NCI-H748 treated with DMSO at 0.1 percent for 48 hours (cell line): Measurements from ENCODE around the gene PRX.
"Not testable (repeated sequence)": the region's sequence is repeated elsewhere in the genome, so short reads cannot be mapped to it uniquely, and the experiment has no call there.

Experiments used
- DNase-seq: peaks from one replicate; lab custom pipeline; 2025; lab: John Stamatoyannopoulos, UW

The PRX gene

GRCh38 chr19:40389404-40390083 is 23.6 kb downstream of the PRX start:
- no peak for DNase-seq

GRCh38 chr19:40388481-40388880 is 24.7 kb downstream of the PRX start:
- no peak for DNase-seq

GRCh38 chr19:40387155-40387554 is 26.0 kb downstream of the PRX start:
- no peak for DNase-seq

- no peak for DNase-seq
Observed at GRCh38 chr19:40383668-40384248, 29.4 kb downstream of the PRX start.

- no peak for DNase-seq
Observed at GRCh38 chr19:40381321-40381720, 31.9 kb downstream of the PRX start.

GRCh38 chr19:40380199-40381037 is 32.8 kb downstream of the PRX start:
- DNase-seq: no peak

GRCh38 chr19:40379446-40380198 is 33.6 kb downstream of the PRX start:
- no peak for DNase-seq

- DNase-seq: no peak
Observed at GRCh38 chr19:40378509-40378908, 34.7 kb downstream of the PRX start.

- DNase-seq: no peak
Observed at GRCh38 chr19:40377876-40378385, 35.2 kb downstream of the PRX start.

GRCh38 chr19:40376286-40376862 is 36.8 kb downstream of the PRX start:
- no peak for DNase-seq

GRCh38 chr19:40374084-40374483 is 39.1 kb downstream of the PRX start:
- no peak for DNase-seq

GRCh38 chr19:40371802-40372122 is 41.4 kb downstream of the PRX start:
- no peak for DNase-seq

- no peak for DNase-seq
Observed at GRCh38 chr19:40370997-40371801, 42.0 kb downstream of the PRX start.

GRCh38 chr19:40370253-40370652 is 42.9 kb downstream of the PRX start:
- not testable (repeated sequence) for DNase-seq

- DNase-seq: no peak
Observed at GRCh38 chr19:40369797-40370196, 43.4 kb downstream of the PRX start.

- no peak for DNase-seq
Observed at GRCh38 chr19:40367577-40368434, 45.4 kb downstream of the PRX start.

GRCh38 chr19:40366697-40367561 is 46.2 kb downstream of the PRX start:
- no peak for DNase-seq

- DNase-seq: no peak
Observed at GRCh38 chr19:40365613-40366401, 47.4 kb downstream of the PRX start.
